HG03565 (cell line): ENCODE results near the gene SHOC1.
"Not testable (repeated sequence)": the region's sequence is repeated elsewhere in the genome, so short reads cannot be mapped to it uniquely, and the experiment has no call there.

Source experiments
- ATAC-seq: cut with Tn5 transposase; IDR thresholded peaks from one replicate; pipeline ENCODE4 v1.9.1; 2021; ENCODE audit warnings: mild to moderate bottlenecking, moderate library complexity; ENCODE audit not compliant: unreplicated experiment

SHOC1 gene

GRCh38 chr9:111805830-111806241 is 11.1 kb upstream of the SHOC1 start:
- ATAC-seq, result no peak

GRCh38 chr9:111805262-111805661 is 10.5 kb upstream of the SHOC1 start:
- ATAC-seq, result no peak

DNA sequence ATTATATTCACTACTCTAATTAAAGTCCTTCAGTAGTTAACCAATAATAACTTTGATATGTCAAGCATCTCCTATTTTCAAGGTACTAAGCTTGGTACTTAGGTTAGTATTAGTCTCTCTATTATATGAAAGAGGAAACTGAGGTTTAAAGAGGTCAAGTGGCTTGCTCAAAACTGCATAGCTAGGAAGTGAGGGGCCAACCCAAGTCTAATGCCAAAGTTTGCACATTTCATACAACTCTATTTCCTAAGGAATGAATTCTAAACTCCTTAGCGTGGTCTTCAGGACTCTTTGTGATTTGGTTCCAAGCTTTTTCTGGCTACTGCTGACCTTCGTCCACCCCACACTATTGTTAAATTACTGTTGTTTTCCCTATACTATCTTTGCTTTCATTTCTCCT is 9.9 kb upstream of the SHOC1 start:
- no peak for ATAC-seq

GRCh38 chr9:111803924-111804323 is 9.2 kb upstream of the SHOC1 start:
- ATAC-seq, result peak; percentile 40

- ATAC-seq, result no peak
Measured at GRCh38 chr9:111799915-111800526, 5.3 kb upstream of the SHOC1 start.

DNA sequence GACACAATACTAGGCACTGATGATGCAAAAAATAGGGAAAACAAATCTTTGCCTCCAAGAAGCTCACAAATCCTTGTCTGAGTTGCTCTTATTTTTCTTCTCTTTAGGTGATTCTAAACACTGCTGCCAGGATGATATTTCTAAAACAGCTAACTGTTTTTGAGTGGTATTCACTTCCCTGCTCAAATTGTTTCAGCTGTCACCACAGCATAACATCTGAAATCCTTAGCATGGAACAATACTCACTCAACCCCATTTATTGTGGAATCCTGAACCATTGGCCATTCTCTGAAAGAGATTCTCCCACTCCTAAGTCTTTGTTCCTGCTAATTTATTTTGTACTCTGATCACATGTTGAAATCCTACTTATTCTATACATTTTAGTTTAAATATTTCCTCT is 4.8 kb upstream of the SHOC1 start:
- no peak for ATAC-seq

GRCh38 chr9:111798786-111799185 is 4.0 kb upstream of the SHOC1 start:
- no peak for ATAC-seq

DNA sequence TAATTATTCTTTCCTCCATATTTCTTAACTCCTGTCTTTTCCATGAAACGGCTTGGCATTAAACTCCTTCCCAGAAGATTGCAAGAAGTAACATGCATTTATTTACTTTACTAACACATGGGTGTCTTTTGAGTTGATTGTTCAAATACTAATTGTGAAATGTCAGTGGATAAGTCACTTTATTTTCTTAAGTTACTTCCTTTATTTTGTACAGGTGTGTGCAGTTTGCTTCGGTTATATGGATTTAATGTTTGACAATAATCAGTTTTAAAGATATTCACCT is 761 bp upstream of the SHOC1 start:
- ATAC-seq, result no peak

DNA sequence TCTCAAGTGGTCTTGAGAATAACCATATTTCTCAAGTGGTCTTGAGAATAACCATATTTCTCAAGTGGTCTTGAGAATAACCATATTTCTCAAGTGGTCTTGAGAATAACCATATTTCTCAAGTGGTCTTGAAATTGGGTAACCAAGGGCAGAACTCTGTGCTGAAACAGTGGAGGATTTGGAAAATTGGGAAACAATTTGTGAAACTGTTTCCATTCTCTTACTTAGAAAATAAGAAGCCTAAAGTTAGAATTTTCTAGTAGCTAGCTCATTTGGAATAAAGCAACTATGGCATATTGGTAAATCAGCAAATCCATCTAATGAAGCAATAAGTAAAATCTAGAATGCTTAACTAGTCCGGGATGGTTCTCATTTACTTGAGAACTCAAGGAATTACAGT is 2.9 kb downstream of the SHOC1 start:
- ATAC-seq, result not testable (repeated sequence)

DNA sequence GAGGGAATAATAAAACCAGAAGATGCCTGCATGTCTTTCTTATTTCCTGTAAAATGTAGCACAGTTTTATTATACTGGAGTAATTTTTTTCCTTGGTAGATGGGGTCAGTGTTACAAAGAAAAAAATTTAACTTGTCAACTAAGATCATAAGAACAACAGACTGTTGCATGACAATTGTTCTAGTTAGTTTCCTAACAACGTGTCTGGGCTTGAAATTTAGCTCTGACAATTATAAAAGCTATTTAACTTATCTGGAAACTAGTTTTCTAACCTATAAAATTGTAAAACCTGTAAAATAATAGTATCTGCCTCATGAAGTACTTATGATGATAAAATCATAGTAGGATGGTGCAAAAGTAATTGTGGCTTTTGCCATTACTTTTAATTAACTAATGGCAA is 4.9 kb downstream of the SHOC1 start:
- ATAC-seq, result no peak

- no peak for ATAC-seq
Measured at GRCh38 chr9:111783857-111784256, 10.9 kb downstream of the SHOC1 start.

DNA sequence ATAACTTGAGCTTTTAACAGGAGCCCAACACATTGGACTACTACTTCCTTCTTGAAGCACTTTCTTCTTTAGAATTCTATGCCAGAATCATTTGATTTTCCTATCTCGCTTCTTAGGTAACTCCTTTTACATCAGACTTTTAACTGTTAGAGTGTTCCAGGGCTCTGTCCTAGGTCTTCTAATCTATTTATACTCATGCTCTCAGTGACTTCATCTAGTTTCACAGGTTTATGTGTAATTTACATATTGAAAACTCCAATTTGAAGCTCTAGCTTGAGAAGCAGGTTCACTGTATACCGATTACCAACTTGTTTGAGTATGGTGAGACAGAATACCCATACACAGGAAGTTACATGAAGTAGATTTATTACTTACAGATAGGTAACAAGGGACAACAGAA is 11.3 kb downstream of the SHOC1 start:
- no peak for ATAC-seq

DNA sequence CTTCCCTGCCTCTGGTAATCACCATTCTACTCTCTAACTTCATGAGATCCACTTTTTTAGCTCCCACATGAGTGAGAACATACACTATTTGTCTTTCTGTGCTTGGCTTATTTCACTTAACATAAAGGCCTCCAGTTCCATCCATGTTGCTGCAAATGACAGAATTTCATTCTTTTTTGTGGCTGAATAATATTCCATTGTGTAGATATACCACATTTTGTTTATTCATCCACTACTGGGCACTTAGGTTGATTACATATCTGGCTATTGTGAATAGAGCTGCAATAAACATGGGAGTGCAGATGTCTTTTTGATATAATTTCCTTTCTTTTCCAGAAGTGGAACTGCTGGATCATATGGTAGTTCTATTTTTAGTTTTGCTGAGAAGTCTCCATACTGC is 28.7 kb downstream of the SHOC1 start:
- ATAC-seq, result no peak

DNA sequence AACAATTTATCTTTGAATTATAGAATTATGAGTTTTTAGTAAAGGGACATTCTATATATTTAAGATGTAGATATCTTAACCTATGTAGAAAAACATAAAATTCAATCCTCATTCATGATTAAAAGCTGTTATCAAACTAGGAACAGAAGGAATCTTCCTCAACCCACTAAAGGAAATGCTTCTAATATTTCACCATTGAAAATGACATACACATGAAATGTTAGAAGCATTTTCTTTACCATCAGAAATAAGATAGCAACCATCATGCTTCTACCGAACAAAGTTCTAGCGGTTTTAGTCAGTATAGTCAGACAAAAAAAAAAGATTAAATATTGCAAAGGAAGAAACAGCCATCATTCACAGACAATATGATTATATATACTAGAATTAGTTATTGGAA is 32.2 kb downstream of the SHOC1 start:
- no peak for ATAC-seq

GRCh38 chr9:111759762-111760639 is 34.7 kb downstream of the SHOC1 start:
- no peak for ATAC-seq

DNA sequence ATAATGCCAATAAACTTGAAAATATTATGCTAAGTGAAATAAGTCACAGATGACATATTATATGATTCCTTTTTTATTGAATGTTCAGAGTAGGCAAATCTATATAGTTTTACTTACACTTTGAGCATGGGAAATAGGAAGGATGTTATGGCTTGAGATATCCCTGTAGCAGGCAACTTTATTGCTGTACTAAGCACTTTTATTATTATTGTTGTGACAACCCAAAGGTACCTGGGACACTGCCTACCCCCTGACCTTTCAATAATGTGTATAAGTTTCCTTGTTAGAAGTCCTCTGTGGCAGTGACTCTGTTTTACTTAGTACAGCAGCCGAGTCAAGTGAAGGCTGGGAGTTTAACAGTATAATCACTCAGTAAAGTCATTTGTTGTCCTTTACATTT is 39.9 kb downstream of the SHOC1 start:
- no peak for ATAC-seq

DNA sequence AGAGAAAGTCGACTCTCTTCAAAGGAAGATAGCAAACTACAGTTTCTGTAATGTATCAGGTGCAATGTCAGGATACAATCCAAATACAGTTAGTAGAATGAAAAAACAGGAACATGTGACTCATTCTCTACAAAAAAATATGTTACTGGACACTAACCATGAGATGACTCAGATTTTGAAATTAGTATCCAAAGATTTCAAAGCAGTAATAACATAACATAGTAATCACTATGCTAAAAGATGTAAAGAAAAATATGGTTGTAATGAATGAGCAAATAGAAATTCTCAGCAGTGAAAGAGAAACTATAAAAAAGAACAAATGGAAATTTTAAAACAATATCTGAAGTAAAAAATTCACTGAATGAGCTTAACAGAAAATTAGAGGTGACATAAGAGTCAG is 42.3 kb downstream of the SHOC1 start:
- ATAC-seq, result no peak
